HEK293T (cell line): ENCODE data around the gene RAC2.

Source experiments
- ARNT ChIP-seq: fragments of 450-650 bp; IDR thresholded peaks from 2 replicates; pipeline ENCODE4 v1.6.1; 2017; ENCODE audit warnings: mild to moderate bottlenecking
- ELF4 ChIP-seq: fragments of 450-650 bp; IDR thresholded peaks from 2 replicates; pipeline ENCODE4 v1.6.1; 2017; ENCODE audit warnings: antibody characterized with exemption
- NFRKB ChIP-seq: fragments of 450-650 bp; IDR thresholded peaks from 2 replicates; pipeline ENCODE4 v1.6.1; 2016; ENCODE audit warnings: mild to moderate bottlenecking, moderate library complexity
- PKNOX1 ChIP-seq: fragments of 450-650 bp; IDR thresholded peaks from 2 replicates; pipeline ENCODE4 v1.6.1; 2016
- ZNF384 ChIP-seq: fragments of 450-650 bp; IDR thresholded peaks from 2 replicates; pipeline ENCODE4 v1.6.1; 2016

DNA sequence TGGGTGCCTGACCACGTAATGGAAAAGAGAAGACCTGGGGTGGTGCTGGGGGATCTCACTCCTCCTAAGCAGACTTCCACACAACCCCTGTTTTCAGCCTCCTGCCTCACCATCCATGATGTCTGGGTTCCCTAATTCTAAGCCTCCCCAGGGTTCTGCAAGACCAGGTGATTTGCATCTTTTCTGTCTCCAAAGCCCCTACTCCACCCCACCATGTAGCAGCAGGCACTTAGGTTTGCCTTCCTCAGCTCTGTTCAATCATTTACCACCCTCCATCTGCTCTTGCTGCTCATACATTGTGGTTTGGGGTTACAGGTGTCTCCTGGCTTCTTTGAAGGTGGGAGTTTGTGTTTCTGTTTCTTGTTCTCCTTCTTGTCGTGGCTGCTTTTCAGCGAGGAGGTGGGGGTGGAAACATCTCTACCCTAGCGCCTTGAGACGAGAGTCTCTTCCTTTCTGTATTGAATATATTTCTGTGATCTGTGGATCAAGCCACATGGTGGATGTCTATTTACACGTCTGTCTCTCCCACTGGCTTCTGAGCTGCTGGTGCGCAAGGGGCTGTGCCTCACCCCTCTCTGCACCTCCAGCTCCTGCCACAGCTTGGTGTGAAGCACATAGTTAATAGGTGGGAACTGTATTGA is 25.2 kb downstream of the RAC2 start:
- TF ChIP-seq ELF4 (no peak), ZNF384 (no peak), NFRKB (no peak), ARNT (no peak), PKNOX1 (no peak)
